Loucy (cell line): Measurements from ENCODE around the gene IFT122.

Experiments
- CTCF ChIP-seq: fragments of 200-600 bp; sonication (generic); conservative IDR thresholded peaks from 2 replicates; pipeline ENCODE4 v1.5.1; 2014; ENCODE audit warnings: mild to moderate bottlenecking, antibody characterized with exemption, low read length
- EZH2phosphoT487 ChIP-seq: fragments of 200-600 bp; IDR thresholded peaks from 2 replicates; pipeline ENCODE4 v1.6.1; 2018; ENCODE audit warnings: antibody characterized with exemption, mild to moderate bottlenecking, moderate library complexity, borderline replicate concordance

- TF ChIP-seq CTCF: no peak
- no peak for TF ChIP-seq EZH2phosphoT487
Measured at GRCh38 chr3:129412542-129413198, 27.4 kb upstream of the IFT122 start.
